Iris pigment epithelial cell (primary cell): ENCODE measurements around the gene RHAG.
"Not testable (repeated sequence)": the region's sequence is repeated elsewhere in the genome, so short reads cannot be mapped to it uniquely, and the experiment has no call there.

Source experiments
- DNase-seq: peaks from one replicate; pipeline ENCODE4 v3.0.0-alpha.2; 2011; ENCODE audit warnings: low read depth

The RHAG gene

GRCh38 chr6:49636713-49637349 lies at the start of gene RHAG:
Gene RHAG (minus strand): TSS chr6:49636839. CDS start chr6:49636812, 27 bp downstream.
- DNase-seq = no peak

GRCh38 chr6:49676671-49677281 lies 40.1 kb upstream of the RHAG start:
- DNase-seq = peak; percentile 69

- DNase-seq = no peak
Observed at GRCh38 chr6:49675816-49676215, 39.2 kb upstream of the RHAG start.

- DNase-seq = peak; percentile 12
Observed at GRCh38 chr6:49668083-49668511, 31.5 kb upstream of the RHAG start.

- DNase-seq = no peak
Observed at GRCh38 chr6:49666930-49667757, 30.5 kb upstream of the RHAG start.

GRCh38 chr6:49666480-49666879 lies 29.8 kb upstream of the RHAG start:
- DNase-seq = no peak

- DNase-seq = no peak
Observed at GRCh38 chr6:49664817-49665216, 28.2 kb upstream of the RHAG start.

- not testable (repeated sequence) for DNase-seq
Observed at GRCh38 chr6:49664054-49664453, 27.4 kb upstream of the RHAG start.

GRCh38 chr6:49662892-49663261 lies 26.2 kb upstream of the RHAG start:
- DNase-seq = no peak

GRCh38 chr6:49662231-49662891 lies 25.7 kb upstream of the RHAG start:
- DNase-seq = no peak

- no peak for DNase-seq
Observed at GRCh38 chr6:49653942-49654341, 17.3 kb upstream of the RHAG start.

GRCh38 chr6:49653438-49653837 lies 16.8 kb upstream of the RHAG start:
- no peak for DNase-seq

GRCh38 chr6:49651239-49651638 lies 14.6 kb upstream of the RHAG start:
- DNase-seq = no peak

- DNase-seq = no peak
Observed at GRCh38 chr6:49649988-49650387, 13.3 kb upstream of the RHAG start.

GRCh38 chr6:49648036-49648435 lies 11.4 kb upstream of the RHAG start:
- no peak for DNase-seq

- DNase-seq = no peak
Observed at GRCh38 chr6:49647476-49647875, 10.8 kb upstream of the RHAG start.

- DNase-seq = no peak
Observed at GRCh38 chr6:49646942-49647341, 10.3 kb upstream of the RHAG start.

- no peak for DNase-seq
Observed at GRCh38 chr6:49646130-49646824, 9.6 kb upstream of the RHAG start.

- no peak for DNase-seq
Observed at GRCh38 chr6:49645139-49645538, 8.5 kb upstream of the RHAG start.

GRCh38 chr6:49639177-49639817 lies 2.7 kb upstream of the RHAG start:
- no peak for DNase-seq

- DNase-seq = no peak
Observed at GRCh38 chr6:49637350-49637731, 702 bp upstream of the RHAG start.
